OCI-LY7 (cell line): ENCODE measurements around the gene LRRC4.

Source experiments
- EZH2phosphoT487 ChIP-seq: fragments of 200-600 bp; sonication (generic); IDR thresholded peaks from 2 replicates; pipeline ENCODE4 v1.6.1; 2018; ENCODE audit warnings: low read depth, borderline replicate concordance, mild to moderate bottlenecking, mixed run types, antibody characterized with exemption, low read length, moderate library complexity, mixed read lengths
- TF ChIP-seq, protein P1 (sequence below): fragments of 200-600 bp; sonication (generic); conservative IDR thresholded peaks from 2 replicates; pipeline ENCODE4 v1.5.1; 2014; ENCODE audit warnings: mild to moderate bottlenecking, antibody characterized with exemption, low read length, moderate library complexity, mixed read lengths

DNA sequence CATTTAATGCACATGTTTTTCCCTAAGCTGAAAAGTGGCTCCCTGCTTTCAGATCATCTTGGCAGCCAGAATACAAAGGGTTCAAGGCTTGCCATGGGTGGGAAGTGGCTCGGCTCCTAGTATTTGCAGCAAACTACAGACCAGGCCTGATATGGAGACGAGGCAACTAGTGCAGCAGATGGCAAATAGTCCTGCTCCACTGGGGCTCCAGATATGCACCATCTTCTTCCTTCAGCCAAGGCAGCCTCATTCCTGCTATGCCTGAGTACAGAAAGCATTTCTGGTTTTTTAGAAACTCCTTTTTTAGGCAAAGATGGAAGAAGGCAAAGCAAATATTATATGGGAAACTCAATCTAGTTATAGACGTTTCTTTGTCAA, 23.9 kb downstream of the LRRC4 start:
- TF ChIP-seq, protein P1, sequence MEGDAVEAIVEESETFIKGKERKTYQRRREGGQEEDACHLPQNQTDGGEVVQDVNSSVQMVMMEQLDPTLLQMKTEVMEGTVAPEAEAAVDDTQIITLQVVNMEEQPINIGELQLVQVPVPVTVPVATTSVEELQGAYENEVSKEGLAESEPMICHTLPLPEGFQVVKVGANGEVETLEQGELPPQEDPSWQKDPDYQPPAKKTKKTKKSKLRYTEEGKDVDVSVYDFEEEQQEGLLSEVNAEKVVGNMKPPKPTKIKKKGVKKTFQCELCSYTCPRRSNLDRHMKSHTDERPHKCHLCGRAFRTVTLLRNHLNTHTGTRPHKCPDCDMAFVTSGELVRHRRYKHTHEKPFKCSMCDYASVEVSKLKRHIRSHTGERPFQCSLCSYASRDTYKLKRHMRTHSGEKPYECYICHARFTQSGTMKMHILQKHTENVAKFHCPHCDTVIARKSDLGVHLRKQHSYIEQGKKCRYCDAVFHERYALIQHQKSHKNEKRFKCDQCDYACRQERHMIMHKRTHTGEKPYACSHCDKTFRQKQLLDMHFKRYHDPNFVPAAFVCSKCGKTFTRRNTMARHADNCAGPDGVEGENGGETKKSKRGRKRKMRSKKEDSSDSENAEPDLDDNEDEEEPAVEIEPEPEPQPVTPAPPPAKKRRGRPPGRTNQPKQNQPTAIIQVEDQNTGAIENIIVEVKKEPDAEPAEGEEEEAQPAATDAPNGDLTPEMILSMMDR, result no peak
- no peak for TF ChIP-seq EZH2phosphoT487
